Adrenal gland (tissue), 12 donors: ENCODE data around the gene MKNK2. TPM values are rescaled to one million over a fixed set of nuclear protein-coding genes. Genes with fewer than 3 reads are reported as not detected.

Experiments
- DNase-seq, 7 donors: peaks; one replicate each; pipeline ENCODE4 v3.0.0-alpha.2; 2019 to 2020
- H3K27ac ChIP-seq, 5 donors: fragments of 200-600 bp; sonication (generic) in 4 of 5; 1 replicate in 3 of 5; 2 replicates in 2 of 5; pipeline versions ENCODE4 v1.5.1 to v1.8.0; 2016 to 2020; ENCODE audit warnings: mild to moderate bottlenecking in 1 of 5
- H3K27me3 ChIP-seq: fragments of 200-600 bp; 2 replicates; pipeline ENCODE4 v1.8.0; 2021
- H3K36me3 ChIP-seq, 2 donors: fragments of 200-600 bp; replicated peaks in 1 of 2; 1 replicate in 1 of 2; 2 replicates in 1 of 2; pipeline versions ENCODE4 v1.5.1 to v1.8.0; 2018 to 2022
- H3K4me1 ChIP-seq, 2 donors: fragments of 200-600 bp; replicated peaks in 1 of 2; 1 replicate in 1 of 2; 2 replicates in 1 of 2; pipeline versions ENCODE4 v1.5.1 to v1.8.0; 2018 to 2021
- H3K4me3 ChIP-seq, 4 donors: fragments of 200-600 bp; sonication (generic) in 3 of 4; one replicate each; pipeline ENCODE4 v1.5.1; 2016 to 2018
- H3K9me3 ChIP-seq, 3 donors: fragments of 200-600 bp; sonication (generic) in 1 of 3; replicated peaks in 1 of 3; 1 replicate in 2 of 3; 2 replicates in 1 of 3; pipeline versions ENCODE4 v1.5.1 to v1.8.0; 2016 to 2021
- POLR2A ChIP-seq, 2 donors: fragments of 450-650 bp; IDR thresholded peaks; one replicate each; pipeline ENCODE4 v1.6.1; 2017; ENCODE audit warnings: antibody characterized with exemption in 2 of 2, mild to moderate bottlenecking in 2 of 2, moderate library complexity in 1 of 2
- WGBS, 4 donors: extraction: QIAGEN DNeasy Blood & Tissue Kit in 2 of 4; methylation state at CpG; one replicate each; pipeline versions ENCODE4 v1.1.5 to v1.1.7; 2013 to 2017; 5-methylcytosine and 5-hydroxymethylcytosine counted together
- intact Hi-C, 2 donors: fragments of 100-400 bp; cut with DNase I; formaldehyde crosslinking; loops; one replicate each; pipeline versions ENCODE4 v1.14.1 to v1.15.0; 2022 to 2023
- polyA plus RNA-seq, 3 donors: library from polyadenylated mRNA; stranded (reverse); fragments of 200-250 nt in 2 of 3; fragments of 350-450 nt in 1 of 3; fragmentation: Illumina TruSeq in 1 of 3; extraction: RNeasy Lipid Tissue Mini Kit (QIAGEN cat#74804) in 1 of 3; gene quantifications; one replicate each; pipeline ENCODE4 v1.2.3, GENCODE V29; 2013 to 2014
- total RNA-seq, 9 donors: library from RNA; depleted of rRNA in 4 of 9; stranded (reverse); fragments of >200 nt in 4 of 9; fragments of 120-200 nt in 1 of 9; fragmentation: NEBNext Ultra II Directional in 1 of 9; extraction: Animal tissue kit (Norgen Biotek cat#: 25700) in 1 of 9; gene quantifications; one replicate each; pipeline versions ENCODE4 v1.1.0 to v1.2.4, GENCODE V29; 2013 to 2023
- TF ChIP-seq, protein P1 (sequence below), 6 experiments: fragments of 450-650 bp in 4 of 6; fragments of 200-600 bp in 2 of 6; sonication (generic) in 1 of 6; IDR thresholded peaks; 1 replicate in 5 of 6; 2 replicates in 1 of 6; pipeline versions ENCODE4 v1.5.1 to v1.8.0; 2016 to 2021; ENCODE audit warnings: antibody characterized with exemption in 6 of 6, mild to moderate bottlenecking in 2 of 6, moderate library complexity in 1 of 6
- donor health status: healthy with polysubstance abuse.
- donor health status: Bipolar disorder and iron deficiency.
- donor health status: DM: yes; HTN: yes; CAD: no.
- donor health status: DM: no; HTN: no; CAD: no.
- donor health status: DM: no; HTN: no; CAD: no.
- donor health status: DM: yes; HTN: yes; CAD: no.

The MKNK2 gene
- total and polyA plus RNA-seq, 12 donors = 25.5 to 440 (median 164) TPM

DNA sequence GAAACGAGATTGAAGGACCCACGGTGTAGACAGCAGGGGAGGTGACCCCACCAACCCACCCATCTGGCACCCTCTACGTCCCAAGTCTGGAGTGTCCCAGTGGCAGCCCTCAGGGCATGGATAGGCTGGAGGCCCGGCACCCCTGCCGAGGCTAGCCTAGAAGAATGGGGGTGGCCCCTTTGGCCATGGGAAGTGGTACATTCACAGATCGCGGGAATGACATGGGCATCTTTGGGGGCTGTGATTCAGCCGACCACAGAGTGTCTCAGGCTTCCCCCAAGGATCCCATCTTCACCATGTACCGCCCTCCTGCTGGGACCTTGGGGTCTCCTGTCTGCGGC, 11.3 kb upstream of the MKNK2 start:
- Histone ChIP-seq H3K27ac (peak overlapping the region; percentile 42 to 100 (median 98)), H3K4me1 (peaks cover 44 to 55% of the 10 kb centered on the region in 2 donors), H3K9me3 (no peaks in the 10 kb centered on the region), H3K4me3 (peak overlapping the region in 1 of 4 donors; percentile 67), H3K36me3 (no peaks in the 10 kb centered on the region), H3K27me3 (no peaks in the 10 kb centered on the region)
- DNase-seq = peak in 1 of 7 donors; percentile 29
- WGBS, 4 donors = 59 to 79% (median 62%) methylated on average over 3 to 10 of the region's 10 CpGs
- TF ChIP-seq, protein P1, sequence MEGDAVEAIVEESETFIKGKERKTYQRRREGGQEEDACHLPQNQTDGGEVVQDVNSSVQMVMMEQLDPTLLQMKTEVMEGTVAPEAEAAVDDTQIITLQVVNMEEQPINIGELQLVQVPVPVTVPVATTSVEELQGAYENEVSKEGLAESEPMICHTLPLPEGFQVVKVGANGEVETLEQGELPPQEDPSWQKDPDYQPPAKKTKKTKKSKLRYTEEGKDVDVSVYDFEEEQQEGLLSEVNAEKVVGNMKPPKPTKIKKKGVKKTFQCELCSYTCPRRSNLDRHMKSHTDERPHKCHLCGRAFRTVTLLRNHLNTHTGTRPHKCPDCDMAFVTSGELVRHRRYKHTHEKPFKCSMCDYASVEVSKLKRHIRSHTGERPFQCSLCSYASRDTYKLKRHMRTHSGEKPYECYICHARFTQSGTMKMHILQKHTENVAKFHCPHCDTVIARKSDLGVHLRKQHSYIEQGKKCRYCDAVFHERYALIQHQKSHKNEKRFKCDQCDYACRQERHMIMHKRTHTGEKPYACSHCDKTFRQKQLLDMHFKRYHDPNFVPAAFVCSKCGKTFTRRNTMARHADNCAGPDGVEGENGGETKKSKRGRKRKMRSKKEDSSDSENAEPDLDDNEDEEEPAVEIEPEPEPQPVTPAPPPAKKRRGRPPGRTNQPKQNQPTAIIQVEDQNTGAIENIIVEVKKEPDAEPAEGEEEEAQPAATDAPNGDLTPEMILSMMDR (IDR thresholded peaks at IDR 0.05) = no peak
- TF ChIP-seq POLR2A (IDR thresholded peaks at IDR 0.05) = no peak
- intact Hi-C loops = no loop called here

DNA sequence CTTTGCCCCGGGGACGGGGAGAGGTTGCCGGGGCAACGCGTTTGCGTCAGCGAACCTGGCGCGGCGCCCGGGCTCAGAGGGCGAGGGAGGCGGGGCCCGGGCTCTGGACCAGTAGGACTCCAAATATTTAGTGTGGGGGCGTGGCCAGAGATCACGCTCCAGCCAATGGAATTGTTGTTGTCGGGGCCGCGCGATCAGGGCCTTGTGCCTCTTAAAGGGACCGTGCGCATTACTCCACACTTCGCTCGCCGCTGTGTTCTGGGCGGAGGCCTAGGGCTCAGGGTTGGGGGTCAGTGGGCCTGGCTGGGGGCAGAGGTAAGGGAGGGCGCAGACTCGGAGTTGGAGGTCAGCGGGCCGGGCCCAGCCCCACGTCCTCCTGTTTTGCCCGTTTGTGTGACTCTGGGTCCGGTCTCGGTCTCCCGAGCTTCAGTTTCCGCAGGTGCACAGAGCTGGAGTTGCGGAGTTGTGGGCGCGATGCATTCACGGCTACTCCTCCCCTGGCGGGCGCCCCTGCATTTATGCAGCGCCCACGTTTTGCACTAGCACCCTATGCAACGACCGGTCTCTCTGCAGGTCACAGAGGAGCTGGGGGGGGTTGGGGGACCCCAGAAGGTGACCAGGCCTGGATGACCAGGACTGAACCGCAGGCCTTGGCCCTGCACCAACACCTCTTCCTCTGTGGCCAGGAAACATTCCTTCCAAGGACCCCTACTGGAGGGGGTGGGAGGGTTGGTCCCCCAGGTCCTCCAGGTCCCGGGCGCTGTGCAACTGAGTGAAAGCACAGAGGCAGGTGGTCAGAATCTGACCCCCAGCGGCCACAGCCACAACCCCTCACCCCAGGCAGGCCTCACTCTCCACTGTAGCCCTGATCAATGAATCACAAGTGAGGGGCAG, 10.7 kb upstream of the MKNK2 start:
- no peaks in the 10 kb centered on the region for H3K9me3 ChIP-seq
- TF ChIP-seq, protein P1 (IDR thresholded peaks at IDR 0.05) = no peak
- TF ChIP-seq POLR2A (IDR thresholded peaks at IDR 0.05) = peak; percentile 16 to 91
- H3K27me3 ChIP-seq = no peaks in the 10 kb centered on the region
- peaks cover 44 to 55% of the 10 kb centered on the region in 2 donors for H3K4me1 ChIP-seq
- H3K4me3 ChIP-seq = peak overlapping the region in 2 of 4 donors; percentile 33 to 67
- intact Hi-C loops = no loop called here
- DNase-seq = peak; percentile 99 to 100 (median 100)
- 0 to 3% (median 3%) methylated on average over 1 to 50 of the region's 50 CpGs for WGBS, 4 donors
- H3K36me3 ChIP-seq = no peaks in the 10 kb centered on the region
- H3K27ac ChIP-seq = peak overlapping the region; percentile 86 to 100 (median 98)

DNA sequence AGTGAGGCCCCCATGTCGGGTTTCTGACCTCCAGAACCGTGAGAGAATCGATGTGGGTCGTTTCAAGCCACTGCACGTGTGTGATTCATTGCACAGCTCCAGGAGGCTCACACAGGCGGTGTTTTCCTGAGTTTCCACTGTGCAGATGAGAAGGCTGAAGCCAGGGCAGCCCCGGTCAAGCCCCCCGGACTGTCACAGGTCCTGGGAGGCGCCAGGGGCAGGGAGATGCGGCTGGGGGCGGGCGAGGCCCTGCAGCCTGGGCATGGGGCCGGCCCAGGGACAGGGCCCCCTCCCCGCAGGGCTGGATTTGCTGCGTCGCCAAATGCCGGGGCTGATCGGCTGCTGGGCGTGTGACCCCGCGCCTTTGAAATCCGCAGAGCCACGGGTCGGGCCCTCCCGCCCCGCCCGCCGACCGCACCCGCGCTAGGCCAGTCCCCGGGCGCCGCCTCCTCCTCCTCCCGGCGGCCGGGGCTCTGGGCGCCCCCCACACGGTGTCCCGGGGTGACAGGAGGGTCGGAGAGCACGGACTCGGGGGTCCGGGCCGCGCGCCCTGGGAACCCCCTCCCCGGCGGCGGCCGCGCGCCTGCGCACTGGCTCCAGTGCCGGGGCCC, 9.9 kb upstream of the MKNK2 start:
- peak overlapping the region in 2 of 4 donors; percentile 33 to 67 for H3K4me3 ChIP-seq
- H3K27ac ChIP-seq = peak overlapping the region; percentile 86 to 100 (median 98)
- TF ChIP-seq POLR2A (IDR thresholded peaks at IDR 0.05) = peak; percentile 62 to 80
- TF ChIP-seq, protein P1 (IDR thresholded peaks at IDR 0.05) = no peak
- peaks cover 49 to 60% of the 10 kb centered on the region in 2 donors for H3K4me1 ChIP-seq
- DNase-seq = peak; percentile 75 to 85 (median 76)
- H3K9me3 ChIP-seq = no peaks in the 10 kb centered on the region
- WGBS, 4 donors = 0 to 3% (median 1%) methylated on average over 1 to 55 of the region's 55 CpGs
- intact Hi-C loops = no loop called here
- H3K36me3 ChIP-seq = no peaks in the 10 kb centered on the region
- no peaks in the 10 kb centered on the region for H3K27me3 ChIP-seq

DNA sequence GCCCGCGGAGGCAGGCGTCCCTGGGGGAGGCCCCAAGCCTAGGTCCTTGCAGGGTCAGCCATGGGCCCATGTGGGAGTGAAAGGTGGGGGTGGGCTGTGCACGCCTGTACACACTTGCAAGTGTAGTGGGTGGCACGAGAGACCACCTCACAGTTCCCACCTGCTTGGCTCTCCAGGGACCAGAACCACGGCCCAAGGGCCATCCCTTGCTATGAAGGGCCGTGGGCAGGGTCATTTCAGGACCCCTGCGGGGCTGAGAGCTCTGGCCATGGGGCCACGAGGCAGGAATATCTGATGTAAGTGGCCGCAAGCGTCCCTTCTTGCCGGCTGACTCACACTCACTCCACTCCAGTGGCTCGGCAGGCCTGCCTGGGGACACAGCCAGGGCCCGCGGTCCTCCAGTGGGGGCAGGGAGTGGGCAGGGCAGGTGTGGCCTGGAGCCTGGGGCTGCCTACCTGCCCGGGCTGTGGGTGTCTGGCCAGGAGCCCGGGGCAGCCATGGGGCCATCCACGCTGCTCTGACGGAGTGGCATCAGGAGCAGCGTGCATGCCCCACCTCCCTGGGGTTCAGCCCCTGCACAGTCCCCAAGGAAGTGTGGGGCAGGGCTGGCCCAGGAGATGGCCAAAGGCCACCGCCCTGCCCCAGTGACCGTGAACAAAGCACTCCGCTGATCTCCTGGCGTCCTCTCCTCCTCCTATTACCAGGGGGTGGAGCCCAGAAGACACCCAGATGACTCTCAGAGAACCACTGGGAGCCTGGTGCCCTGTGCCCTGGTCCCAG, 8.6 kb upstream of the MKNK2 start:
- WGBS, 4 donors = 23 to 37% (median 30%) methylated on average over 9 to 24 of the region's 24 CpGs
- H3K27ac ChIP-seq = peak overlapping the region; percentile 86 to 100 (median 98)

More for the DNA sequence above, 8.6 kb upstream of the MKNK2 start:
- Histone ChIP-seq H3K4me3 (peak overlapping the region in 1 of 4 donors; percentile 67), H3K9me3 (no peaks in the 10 kb centered on the region), H3K27me3 (no peaks in the 10 kb centered on the region), H3K4me1 (peaks cover 45 to 56% of the 10 kb centered on the region in 2 donors), H3K36me3 (no peaks in the 10 kb centered on the region)
- peak; percentile 88 to 96 (median 95) for DNase-seq
- peak; percentile 53 to 89 for TF ChIP-seq POLR2A (IDR thresholded peaks at IDR 0.05)
- TF ChIP-seq, protein P1 (IDR thresholded peaks at IDR 0.05) = no peak
- intact Hi-C loops = no loop called here
